GM18867 (cell line): Measurements from ENCODE around the gene ELOVL2.

ENCODE experiments used
- ATAC-seq: cut with Tn5 transposase; IDR thresholded peaks from one replicate; pipeline ENCODE4 v1.9.1; 2021; ENCODE audit warnings: mild to moderate bottlenecking, moderate library complexity; ENCODE audit not compliant: unreplicated experiment

ELOVL2 gene

GRCh38 chr6:11062083-11062482, 18.0 kb upstream of the ELOVL2 start:
- ATAC-seq, result no peak

GRCh38 chr6:11058406-11058805, 14.3 kb upstream of the ELOVL2 start:
- ATAC-seq, result no peak

DNA sequence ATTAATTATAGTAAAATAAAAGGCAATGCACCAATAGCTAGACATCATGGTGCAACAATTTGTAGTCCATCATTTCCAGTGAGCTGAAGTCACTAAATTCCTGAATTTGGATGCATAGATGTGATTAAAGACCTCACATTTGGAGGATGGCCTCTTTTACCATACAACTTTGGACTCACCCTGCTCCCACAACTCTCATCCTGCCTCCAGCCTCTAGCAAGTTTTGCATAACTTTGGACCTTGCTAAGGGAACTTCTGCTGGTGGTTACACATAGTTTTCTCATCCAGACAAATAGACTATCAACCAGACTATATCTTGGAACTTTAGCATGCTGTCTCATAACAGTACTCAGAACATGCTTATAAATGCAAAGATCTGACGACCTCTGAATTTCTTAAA, 12.8 kb upstream of the ELOVL2 start:
- ATAC-seq, result no peak

- ATAC-seq, result no peak
Observed at GRCh38 chr6:11055127-11055627, 11.1 kb upstream of the ELOVL2 start.

- no peak for ATAC-seq
Observed at GRCh38 chr6:11054722-11055121, 10.6 kb upstream of the ELOVL2 start.

GRCh38 chr6:11053307-11053706, 9.2 kb upstream of the ELOVL2 start:
- ATAC-seq, result no peak

GRCh38 chr6:11050731-11051130, 6.6 kb upstream of the ELOVL2 start:
- no peak for ATAC-seq

DNA sequence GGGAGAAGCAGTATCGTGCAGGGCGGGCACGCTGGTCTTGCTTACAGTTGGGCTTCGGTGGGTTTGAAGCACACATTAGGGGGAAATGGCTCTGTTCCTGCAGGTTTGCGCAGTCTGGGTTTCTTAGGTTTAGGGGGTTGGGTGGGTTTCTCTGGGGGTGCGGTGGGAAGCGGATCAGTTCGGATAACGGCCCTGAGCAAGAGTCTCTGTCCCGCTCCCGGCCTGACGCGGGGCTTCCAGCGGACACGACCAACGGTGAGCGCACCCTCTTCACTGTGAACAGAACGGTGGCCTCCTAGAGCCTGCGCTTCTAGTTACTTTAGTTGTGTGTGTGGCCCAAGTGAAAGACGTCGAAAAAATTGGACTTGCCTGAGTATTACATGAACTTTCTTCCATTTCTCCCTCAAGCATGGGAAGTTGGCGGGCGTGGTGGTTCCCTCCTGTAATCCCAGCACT, 635 bp upstream of the ELOVL2 start:
- no peak for ATAC-seq

DNA sequence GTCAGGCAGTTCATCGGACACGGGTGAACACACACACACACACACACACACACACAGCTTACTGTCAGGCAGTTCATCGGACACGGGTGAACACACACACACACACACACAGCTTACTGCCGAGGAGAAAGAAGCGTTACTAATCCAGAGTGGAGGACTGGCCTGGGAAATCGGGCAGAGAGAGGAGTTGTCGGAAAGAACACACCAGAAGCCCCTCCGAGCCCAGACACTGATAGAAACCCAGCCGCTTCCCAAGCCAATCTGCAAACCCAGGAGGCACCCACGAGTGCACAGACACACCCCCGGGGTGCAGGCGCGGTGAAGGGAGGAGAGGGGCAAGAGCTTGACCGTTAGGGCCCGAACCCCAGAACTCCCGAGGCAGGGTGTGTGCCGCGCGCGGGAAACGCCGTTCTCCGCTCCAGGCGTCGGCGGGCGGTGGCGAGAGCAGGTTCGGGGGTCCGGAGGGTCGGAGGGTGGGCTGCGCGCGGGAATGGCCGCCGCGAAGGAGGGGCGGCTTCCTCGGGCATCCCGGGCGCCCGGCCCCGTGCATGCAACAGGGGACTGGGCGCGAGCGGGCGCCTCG, 636 bp downstream of the ELOVL2 start:
- no peak for ATAC-seq

DNA sequence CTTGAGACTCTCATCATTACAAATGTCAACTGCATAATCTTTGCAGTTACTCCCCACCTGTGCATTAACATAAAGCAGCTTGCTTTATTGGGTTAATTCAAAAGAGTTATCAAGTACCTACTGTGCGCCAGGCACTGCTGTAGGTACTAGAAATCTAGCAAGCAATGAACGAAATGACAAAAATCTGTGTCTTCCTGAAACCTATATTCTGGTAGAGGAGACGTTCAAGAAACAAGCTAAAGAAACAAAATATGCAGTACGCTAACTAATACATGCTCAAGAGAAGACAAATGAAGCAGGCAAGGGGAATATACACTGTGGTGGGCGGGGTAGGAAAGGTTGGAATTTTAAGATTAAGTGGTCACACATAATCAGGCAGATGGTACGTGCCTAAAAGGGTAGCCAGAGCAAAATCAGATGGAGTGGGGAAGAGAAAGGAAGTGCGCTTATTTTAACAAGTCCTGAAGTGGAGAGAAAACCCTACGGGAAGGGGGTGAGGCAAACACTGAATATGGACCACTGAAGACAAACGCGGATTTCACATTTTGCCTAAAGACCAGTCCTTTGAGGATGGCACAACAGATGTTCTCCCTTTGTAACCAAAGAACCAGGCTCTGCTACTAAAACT, 1.2 kb downstream of the ELOVL2 start:
- no peak for ATAC-seq

GRCh38 chr6:11042025-11042749, 1.9 kb downstream of the ELOVL2 start:
- ATAC-seq, result no peak

DNA sequence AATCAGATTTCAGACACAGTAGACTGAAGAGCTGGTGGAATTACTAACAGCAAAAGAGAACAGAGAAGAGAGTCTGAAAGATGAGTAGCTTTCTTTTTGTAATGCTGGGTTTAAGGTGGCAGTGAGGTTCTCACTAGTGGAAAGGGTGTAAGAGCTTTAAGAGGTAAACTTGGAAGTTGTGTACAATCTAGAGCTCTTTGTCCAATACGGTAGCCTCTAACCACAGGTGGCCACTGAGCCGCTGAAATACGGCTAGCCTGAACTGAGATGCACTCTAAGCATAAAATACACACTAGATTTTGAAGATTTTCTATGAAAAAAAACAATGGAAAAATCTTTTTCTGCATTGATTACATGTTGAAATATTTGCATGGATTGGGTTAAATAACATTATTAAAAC, 4.0 kb downstream of the ELOVL2 start:
- no peak for ATAC-seq

- no peak for ATAC-seq
Observed at GRCh38 chr6:11039040-11039439, 5.1 kb downstream of the ELOVL2 start.

DNA sequence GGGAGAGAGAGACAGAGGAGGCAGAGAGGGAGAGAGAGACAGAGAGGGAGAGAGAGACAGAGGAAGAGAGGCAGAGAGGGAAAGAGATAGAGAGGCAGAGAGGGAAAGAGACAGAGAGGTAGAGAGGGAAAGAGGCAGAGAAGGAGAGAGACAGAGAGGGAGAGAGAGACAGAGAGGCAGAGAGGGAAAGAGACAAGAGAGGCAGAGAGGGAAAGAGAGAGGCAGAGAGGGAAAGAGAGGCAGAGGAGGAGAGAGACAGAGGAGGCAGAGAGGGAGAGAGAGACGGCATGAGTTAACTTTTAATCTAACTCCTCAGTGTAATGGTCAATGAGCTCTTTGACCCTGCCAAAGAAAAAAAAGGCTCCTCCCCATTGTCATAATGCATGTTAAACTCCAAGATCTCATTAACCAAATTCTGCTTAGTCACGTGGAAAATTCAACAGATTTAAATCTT, 7.1 kb downstream of the ELOVL2 start:
- no peak for ATAC-seq

- ATAC-seq, result no peak
Observed at GRCh38 chr6:11036351-11036740, 7.8 kb downstream of the ELOVL2 start.

DNA sequence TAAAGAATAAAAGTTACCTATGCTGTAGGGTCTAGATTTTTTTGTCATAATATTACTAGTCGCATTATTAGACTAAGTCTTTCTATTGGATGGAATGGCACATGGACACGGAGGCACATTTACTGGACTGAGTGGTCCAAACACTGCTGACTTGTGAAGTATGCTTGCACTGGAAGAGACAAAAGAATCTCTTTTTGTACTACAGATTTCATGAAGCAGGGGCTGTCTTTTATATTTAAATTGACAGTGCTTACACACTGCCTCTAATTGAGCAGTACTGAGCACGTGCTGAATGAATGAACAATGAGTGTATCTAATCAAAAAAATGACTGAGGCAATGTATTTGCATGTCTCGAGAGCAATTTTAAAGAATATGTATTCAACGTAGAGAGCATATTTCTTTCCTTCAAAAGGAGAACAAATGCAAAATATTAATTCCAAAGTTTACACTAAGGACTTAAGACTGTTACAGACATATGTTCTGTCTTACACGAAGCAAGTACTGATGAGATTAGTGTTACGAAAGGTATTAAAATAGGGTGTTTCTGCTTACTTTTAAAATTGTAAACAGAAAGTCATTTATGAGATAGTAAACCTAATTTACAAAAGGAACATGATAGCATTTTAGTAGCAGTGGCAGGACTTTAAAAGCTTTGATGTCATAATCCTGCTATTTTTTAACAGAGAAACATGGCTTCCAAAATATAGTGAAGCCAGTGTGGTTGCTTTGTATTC, 8.3 kb downstream of the ELOVL2 start:
- ATAC-seq, result no peak

- no peak for ATAC-seq
Observed at GRCh38 chr6:11033825-11034224, 10.3 kb downstream of the ELOVL2 start.

GRCh38 chr6:11030904-11031303, 13.2 kb downstream of the ELOVL2 start:
- no peak for ATAC-seq

GRCh38 chr6:11028959-11029358, 15.1 kb downstream of the ELOVL2 start:
- no peak for ATAC-seq

DNA sequence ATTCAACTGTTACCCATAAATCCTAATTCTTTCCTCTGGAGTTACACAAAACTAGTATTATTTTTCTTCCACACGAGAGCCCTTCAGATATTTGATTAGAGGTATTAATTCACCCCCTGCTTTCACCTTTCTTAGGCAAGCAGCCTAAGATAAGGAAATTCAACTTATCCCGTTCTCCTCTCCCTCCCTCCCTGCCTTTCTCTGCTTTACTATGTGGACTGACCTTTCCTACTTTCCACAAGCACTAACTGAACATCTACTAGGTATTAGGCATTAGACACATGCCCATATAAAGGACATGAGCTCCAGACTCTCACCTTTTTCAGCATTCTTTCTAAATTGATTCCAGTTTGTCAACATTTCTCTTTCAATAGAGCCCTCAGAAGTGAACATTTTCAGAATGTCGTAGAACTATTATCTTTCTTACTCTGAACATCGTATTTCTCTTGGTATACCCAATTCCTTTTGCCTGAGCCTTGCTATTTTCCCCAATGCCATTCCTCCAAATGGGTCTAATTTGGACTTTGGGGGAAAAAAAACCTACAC, 16.5 kb downstream of the ELOVL2 start:
- no peak for ATAC-seq
